OCI-LY3 (cell line): ENCODE data around the gene RNASEH2B.

Source experiments
- EZH2phosphoT487 ChIP-seq: fragments of 200-600 bp; shearing (Covaris generic); IDR thresholded peaks from 2 replicates; pipeline ENCODE4 v1.6.1; 2018; ENCODE audit warnings: antibody characterized with exemption, mixed run types, low read depth
- TF ChIP-seq, protein P1 (sequence below): fragments of 200-600, 300-600 bp; sonication (generic); IDR thresholded peaks from 2 replicates; pipeline ENCODE4 v1.5.1; 2014; ENCODE audit warnings: antibody characterized with exemption, low read length, low read depth

GRCh38 chr13:51000061-51000460, 90.5 kb downstream of the RNASEH2B start:
- TF ChIP-seq, protein P1, sequence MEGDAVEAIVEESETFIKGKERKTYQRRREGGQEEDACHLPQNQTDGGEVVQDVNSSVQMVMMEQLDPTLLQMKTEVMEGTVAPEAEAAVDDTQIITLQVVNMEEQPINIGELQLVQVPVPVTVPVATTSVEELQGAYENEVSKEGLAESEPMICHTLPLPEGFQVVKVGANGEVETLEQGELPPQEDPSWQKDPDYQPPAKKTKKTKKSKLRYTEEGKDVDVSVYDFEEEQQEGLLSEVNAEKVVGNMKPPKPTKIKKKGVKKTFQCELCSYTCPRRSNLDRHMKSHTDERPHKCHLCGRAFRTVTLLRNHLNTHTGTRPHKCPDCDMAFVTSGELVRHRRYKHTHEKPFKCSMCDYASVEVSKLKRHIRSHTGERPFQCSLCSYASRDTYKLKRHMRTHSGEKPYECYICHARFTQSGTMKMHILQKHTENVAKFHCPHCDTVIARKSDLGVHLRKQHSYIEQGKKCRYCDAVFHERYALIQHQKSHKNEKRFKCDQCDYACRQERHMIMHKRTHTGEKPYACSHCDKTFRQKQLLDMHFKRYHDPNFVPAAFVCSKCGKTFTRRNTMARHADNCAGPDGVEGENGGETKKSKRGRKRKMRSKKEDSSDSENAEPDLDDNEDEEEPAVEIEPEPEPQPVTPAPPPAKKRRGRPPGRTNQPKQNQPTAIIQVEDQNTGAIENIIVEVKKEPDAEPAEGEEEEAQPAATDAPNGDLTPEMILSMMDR, result no peak
- no peak for TF ChIP-seq EZH2phosphoT487
